Measurements from ENCODE around the gene TEX13D. TPM values are rescaled to one million over a fixed set of nuclear protein-coding genes. Genes with fewer than 3 reads are reported as not detected.
"Not testable (repeated sequence)": the region's sequence is repeated elsewhere in the genome, so short reads cannot be mapped to it uniquely, and the experiment has no call there.

Gene TEX13D
- not detected for total RNA-seq

GRCh38 chrX:124332481-124333424 lies at the start of gene TEX13D:
TEX13D (plus strand) TSS chrX:124332660; CDS start chrX:124332918, 258 bp downstream.
- no peak for DNase-seq (ENCODE audit: low spot score)

DNA sequence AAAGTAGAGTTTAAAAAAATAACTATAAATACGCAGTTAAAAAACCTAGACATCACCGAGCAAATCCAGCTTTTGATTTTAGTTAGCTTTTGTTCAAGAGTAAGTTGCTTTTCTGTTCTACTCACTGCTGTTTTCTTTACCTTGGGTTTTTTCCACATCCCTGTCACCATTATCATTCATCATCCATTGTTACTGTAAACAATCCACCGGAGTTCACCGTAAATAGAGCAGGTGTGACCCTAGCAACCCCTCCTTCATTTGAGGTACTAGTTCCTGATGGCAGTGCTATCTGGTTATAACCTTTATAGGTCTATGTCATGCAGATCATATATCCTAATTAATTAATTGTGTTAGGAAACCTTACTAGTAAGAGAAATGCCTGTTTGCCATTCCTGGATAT lies 43.0 kb upstream of the TEX13D start:
- no peak for DNase-seq (ENCODE audit: low spot score)

- no peak for DNase-seq (ENCODE audit: low spot score)
These were observed 38.6 kb upstream of the TEX13D start for GRCh38 chrX:124293810-124294209.

- not testable (repeated sequence) for DNase-seq (ENCODE audit: low spot score)
These were observed 33.1 kb upstream of the TEX13D start for GRCh38 chrX:124299323-124299722.

DNA sequence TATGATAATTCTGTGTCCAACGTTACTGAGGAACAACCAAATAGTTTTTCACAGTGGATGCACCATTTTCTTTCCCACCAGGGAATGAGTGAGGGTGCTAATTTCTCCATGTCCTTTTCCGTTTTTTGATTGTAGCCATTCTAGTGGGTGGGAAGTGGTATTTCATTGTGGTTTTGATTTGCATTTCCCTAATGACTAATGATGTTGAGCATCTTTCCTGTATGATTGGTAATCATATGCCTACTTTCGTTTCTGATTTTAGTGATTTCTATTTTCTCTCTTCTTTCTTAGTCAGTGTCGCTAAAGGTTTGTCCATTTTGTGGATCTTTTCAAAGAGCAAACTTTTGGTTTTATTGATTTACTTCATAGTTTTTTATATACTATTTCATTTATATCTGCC lies 32.1 kb upstream of the TEX13D start:
- DNase-seq (ENCODE audit: low spot score) = no peak

DNA sequence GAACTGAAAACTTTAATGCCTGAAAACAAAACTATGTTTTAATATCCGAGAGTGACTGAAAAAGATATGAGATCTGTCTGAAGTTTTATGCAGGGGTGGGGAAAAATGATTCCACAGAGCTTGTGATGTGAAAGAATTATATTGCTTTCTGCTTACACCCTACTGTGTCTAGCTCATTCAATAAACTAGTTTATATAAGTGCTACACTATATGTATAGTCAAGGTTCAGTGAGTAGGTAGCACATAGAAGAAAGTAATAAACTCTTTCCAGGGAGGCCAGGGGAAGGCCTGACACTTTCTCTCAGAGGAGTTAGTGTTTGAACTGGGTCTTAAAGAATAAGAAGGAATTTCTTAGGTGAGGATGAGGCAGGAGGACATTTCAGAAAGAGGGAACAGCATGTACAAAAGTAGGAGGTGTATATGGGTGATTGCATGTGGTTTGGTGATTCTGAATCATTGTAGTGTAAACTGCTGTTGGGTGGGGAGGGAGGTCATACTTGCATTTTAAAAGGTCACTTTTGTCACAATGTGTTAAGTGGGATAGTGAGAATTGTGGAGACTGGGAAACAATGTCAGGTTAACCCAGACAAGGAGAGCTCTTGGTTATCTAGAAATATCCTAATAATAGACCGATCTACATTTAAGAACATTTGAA lies 25.1 kb upstream of the TEX13D start:
- no peak for DNase-seq (ENCODE audit: low spot score)

DNA sequence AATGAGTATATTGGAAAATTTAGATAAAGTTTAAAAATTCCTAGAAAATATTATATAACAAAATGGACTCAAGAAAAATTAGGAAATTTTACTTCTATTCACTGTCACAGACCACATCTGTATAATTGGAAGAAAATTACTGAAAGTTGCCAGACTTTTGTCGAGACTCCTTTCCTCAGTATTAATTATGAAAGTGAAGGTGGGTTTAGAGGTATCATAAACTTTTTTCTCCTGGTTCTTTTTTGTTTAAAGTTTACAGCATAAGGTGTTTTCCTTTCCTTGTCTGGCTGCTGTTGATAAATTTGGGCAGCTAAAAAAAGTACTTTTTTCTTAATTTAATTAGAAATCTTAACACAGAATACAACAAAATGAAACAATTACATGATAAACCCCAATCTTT lies 6.7 kb upstream of the TEX13D start:
- no peak for DNase-seq (ENCODE audit: low spot score)

DNA sequence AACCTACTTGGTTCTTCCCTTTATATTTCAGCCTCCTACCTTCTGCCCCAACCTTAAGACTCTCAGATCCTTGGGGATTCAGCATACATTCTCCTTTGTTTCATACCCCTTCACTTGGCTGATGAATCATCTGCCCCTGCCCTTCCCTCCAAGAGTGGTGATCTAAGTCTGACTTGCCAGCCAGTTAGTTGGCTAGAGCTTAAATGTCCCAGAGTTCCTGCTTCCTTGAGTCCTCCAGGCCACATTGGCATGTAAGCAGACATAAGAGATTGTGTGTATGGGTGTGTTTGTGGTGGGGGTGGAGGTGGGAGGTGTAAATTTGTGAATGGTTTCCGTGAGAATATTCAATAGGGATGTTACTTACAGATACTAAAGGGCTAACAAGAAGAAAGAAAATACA lies 3.7 kb upstream of the TEX13D start:
- no peak for DNase-seq (ENCODE audit: low spot score)

DNA sequence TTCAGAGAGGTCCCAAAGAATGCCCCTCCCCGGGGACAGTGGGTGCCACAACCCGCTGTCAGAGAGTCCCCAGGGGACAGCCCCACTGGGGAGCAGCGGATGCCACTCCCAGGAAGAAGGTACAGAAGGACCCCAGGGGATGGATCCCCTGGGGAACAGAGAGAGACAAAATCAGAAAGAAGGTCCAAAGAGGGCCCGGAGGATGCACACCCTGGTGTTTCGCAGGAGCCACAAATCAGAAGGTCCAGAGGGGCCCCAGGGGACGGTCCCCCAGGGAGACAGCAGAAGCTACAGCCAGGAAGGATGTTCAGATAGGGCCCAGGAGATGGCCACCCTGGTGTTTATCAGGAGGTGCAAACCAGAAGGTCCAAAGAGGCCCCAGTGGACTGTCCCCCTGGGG lies 1.4 kb downstream of the TEX13D start:
- no peak for DNase-seq (ENCODE audit: low spot score)

DNA sequence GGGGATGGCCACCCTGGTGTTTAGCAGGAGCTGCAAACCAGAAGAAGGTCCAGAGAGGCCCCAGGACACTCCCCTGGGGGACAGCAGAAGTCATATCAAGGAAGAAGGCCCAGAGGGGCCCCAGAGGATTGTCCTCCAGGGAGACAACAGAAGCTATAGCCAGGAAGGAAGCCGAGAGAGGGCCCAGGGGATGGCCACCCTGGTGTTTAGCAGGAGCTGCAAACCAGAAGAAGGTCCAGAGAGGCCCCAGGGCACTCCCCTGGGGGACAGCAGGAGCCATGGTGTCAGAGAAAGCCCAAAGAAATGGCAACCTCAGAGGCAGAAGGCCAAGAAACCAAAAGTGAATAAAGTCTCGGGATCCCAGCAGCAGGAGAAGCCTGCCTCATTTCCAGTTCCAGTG lies 2.1 kb downstream of the TEX13D start:
- DNase-seq (ENCODE audit: low spot score) = not testable (repeated sequence)

- DNase-seq (ENCODE audit: low spot score) = no peak
These were observed 3.1 kb downstream of the TEX13D start for GRCh38 chrX:124335598-124335997.

DNA sequence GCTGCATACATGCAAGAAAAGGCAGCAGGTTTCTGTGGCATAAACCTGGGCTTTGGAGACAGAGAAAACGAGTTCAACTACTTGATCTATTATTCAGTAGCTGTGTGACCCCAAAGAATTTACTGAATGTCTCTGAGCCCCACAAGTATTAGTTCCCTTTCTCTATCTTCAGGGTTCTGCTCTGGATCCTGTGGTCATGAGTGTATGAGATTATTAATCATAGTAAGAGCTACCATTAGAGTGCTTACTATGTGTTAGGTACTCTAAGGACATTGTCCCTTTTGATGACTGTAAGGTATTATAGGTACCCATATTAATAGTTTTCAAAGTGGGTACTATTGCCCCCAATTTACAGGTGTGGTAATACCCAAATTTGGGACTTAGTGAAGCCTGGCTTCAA lies 5.5 kb downstream of the TEX13D start:
- no peak for DNase-seq (ENCODE audit: low spot score)

DNA sequence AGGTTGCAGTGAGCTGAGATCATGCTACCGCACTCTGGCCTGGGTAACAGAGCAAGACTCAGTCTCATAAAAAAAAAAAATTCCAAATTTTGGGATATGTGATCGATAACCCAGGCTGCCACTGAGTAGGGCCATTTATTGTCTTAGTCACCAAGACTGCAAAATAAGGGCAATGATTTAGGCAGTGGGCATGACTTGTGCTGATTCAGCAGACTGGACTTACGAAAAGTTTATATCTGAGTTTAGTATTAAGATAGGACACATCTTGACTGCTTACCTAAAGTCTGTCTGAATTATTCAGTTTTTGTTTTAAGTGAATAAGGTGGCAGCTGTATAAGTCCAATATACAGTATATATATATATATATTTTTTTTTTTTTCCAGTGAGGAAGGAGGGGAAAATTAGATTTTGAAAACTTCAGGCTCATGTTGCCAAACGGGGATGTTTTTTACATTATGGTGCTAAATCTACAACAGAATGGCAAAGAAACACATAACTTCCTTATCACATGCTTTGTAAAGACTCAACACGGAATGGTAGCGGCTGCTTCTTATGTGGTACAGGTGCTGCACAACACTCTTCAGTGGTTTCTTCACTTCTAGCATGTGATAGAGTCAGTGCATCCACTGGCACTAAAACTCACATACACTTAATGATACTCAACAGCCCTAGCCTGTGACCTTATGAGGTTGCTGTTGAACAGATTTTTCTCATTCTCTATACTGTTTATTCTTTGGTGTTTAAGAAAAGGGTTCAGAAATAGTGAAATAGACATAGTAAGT lies 6.5 kb downstream of the TEX13D start:
- DNase-seq (ENCODE audit: low spot score) = no peak

GRCh38 chrX:124341396-124342132 lies 9.1 kb downstream of the TEX13D start:
- no peak for DNase-seq (ENCODE audit: low spot score)

- no peak for DNase-seq (ENCODE audit: low spot score)
These were observed 9.9 kb downstream of the TEX13D start for GRCh38 chrX:124342174-124342867.

DNA sequence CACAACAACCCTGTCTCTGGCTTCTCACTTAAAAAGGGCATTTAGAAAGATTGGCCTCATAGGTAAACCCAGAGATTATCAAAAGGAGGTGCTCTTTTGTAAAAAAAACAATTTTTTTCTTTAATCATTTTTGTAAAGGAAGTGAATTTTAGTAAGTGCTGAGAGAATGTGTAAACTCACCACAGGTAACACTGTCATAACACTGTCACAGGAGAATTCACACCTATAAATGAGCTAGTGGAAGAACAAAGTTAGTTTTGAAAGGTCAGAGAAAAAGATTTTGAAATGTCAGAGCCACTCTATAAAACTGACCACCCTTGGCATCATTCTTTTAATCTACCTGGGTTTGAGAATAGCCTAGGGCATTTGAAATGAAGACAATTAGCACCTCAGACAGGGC lies 10.6 kb downstream of the TEX13D start:
- DNase-seq (ENCODE audit: low spot score) = no peak

GRCh38 chrX:124344246-124344645 lies 11.8 kb downstream of the TEX13D start:
- DNase-seq (ENCODE audit: low spot score) = no peak

GRCh38 chrX:124346117-124346876 lies 13.8 kb downstream of the TEX13D start, which contains the start of gene SH2D1A:
SH2D1A (plus strand) TSS chrX:124346563; CDS start chrX:124346643, 80 bp downstream.
- DNase-seq (ENCODE audit: low spot score) = no peak

GRCh38 chrX:124346877-124347241 lies 14.4 kb downstream of the TEX13D start:
- DNase-seq (ENCODE audit: low spot score) = no peak

DNA sequence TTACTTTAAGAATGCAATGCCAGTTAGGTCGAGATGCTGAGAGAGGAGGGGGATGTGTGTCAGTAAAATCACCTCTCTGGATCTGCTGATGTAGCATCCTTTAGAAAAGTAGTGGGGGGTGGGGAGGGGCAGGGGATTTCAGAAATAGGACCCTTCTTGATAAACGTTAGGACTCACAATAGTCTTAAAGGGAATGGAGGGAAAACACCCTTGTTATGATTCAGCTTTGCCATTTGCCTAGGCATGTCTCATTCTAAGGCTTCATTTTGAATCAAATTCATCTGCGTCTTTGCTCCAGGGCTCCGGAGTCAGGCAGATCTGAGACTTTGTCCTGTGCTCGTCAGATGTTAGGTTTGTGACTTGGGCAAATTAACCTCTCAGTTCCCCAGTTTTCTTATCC lies 14.8 kb downstream of the TEX13D start:
- DNase-seq (ENCODE audit: low spot score) = no peak

Data from ureter (tissue), 1 donor.